WTC11 (cell line): ENCODE data around the gene NTN3. TPM values are rescaled to one million over a fixed set of nuclear protein-coding genes. Genes with fewer than 3 reads are reported as not detected.

Source experiments
- ATAC-seq: fragments of 200-7000 bp; cut with Tn5 transposase; 2 replicates; pipeline ENCODE4 v1.10.0; 2021; ENCODE audit warnings: mild to moderate bottlenecking, moderate library complexity
- CTCF ChIA-PET: fragments of 300-600 bp; sonication (Branson Sonifier 250); formaldehyde crosslinking; loops from one replicate; lab custom pipeline; 2021; ENCODE audit warnings: antibody characterized with exemption; lab: Charles Lee
- POLR2A ChIA-PET: fragments of 350-600 bp; sonication (Branson Sonifier 250); formaldehyde crosslinking; loops from one replicate; lab custom pipeline; 2021; ENCODE audit warnings: antibody characterized with exemption; lab: Charles Lee
- DNase-seq: peaks from one replicate; pipeline ENCODE4 v3.0.0; 2021; ENCODE audit warnings: low spot score
- H3K27ac Mint-ChIP-seq: 2 replicates; pipeline ENCODE4 v1.8.0; 2021; ENCODE audit warnings: mixed read lengths
- H3K27me3 Mint-ChIP-seq: 2 replicates; pipeline ENCODE4 v1.8.0; 2021; ENCODE audit warnings: low read depth, mild to moderate bottlenecking, moderate library complexity, mixed read lengths
- H3K36me3 Mint-ChIP-seq: 2 replicates; pipeline ENCODE4 v1.8.0; 2021; ENCODE audit warnings: mixed read lengths
- H3K4me1 Mint-ChIP-seq: 2 replicates; pipeline ENCODE4 v1.8.0; 2022; ENCODE audit warnings: mixed read lengths
- H3K4me3 Mint-ChIP-seq: 2 replicates; pipeline ENCODE4 v1.8.0; 2021; ENCODE audit warnings: mild to moderate bottlenecking, moderate library complexity, mixed read lengths
- H3K9me3 Mint-ChIP-seq: 2 replicates; pipeline ENCODE4 v1.8.0; 2021; ENCODE audit warnings: mixed read lengths
- AFF4 ChIP-seq: sonication (generic); formaldehyde crosslinking; IDR thresholded peaks from 2 replicates; pipeline ENCODE4 v1.8.1; 2023; ENCODE audit warnings: mild to moderate bottlenecking, missing genetic modification reagents, borderline replicate concordance
- AR ChIP-seq: fragments of 250-450 bp; sonication (Bioruptor Pico); IDR thresholded peaks from 2 replicates; pipeline ENCODE4 v1.9.0; 2021; ENCODE audit warnings: mild to moderate bottlenecking
- CBFB ChIP-seq: sonication (generic); formaldehyde crosslinking; IDR thresholded peaks from 2 replicates; pipeline ENCODE4 v1.8.1; 2022; ENCODE audit warnings: mild to moderate bottlenecking, low read depth, missing genetic modification reagents
- ESRRA ChIP-seq: sonication (generic); formaldehyde crosslinking; IDR thresholded peaks from 2 replicates; pipeline ENCODE4 v1.8.1; 2022; ENCODE audit warnings: mild to moderate bottlenecking, missing genetic modification reagents, borderline replicate concordance
- FOXP1 ChIP-seq: sonication (generic); formaldehyde crosslinking; IDR thresholded peaks from 2 replicates; pipeline ENCODE4 v1.8.0; 2022; ENCODE audit warnings: missing genetic modification reagents, mild to moderate bottlenecking, moderate library complexity, borderline replicate concordance
- FOXP4 ChIP-seq: sonication (generic); formaldehyde crosslinking; IDR thresholded peaks from 2 replicates; pipeline ENCODE4 v1.8.0; 2022; ENCODE audit warnings: mild to moderate bottlenecking, missing genetic modification reagents
- GRHL2 ChIP-seq: fragments of 250-450 bp; sonication (Bioruptor Pico); IDR thresholded peaks from 2 replicates; pipeline ENCODE4 v1.8.0; 2022; ENCODE audit warnings: mild to moderate bottlenecking, moderate library complexity; ENCODE audit not compliant: insufficient replicate concordance, severe bottlenecking
- NFYB ChIP-seq: sonication (generic); formaldehyde crosslinking; conservative IDR thresholded peaks from 2 replicates; pipeline ENCODE4 v1.8.0; 2022; ENCODE audit warnings: low read depth, missing genetic modification reagents
- SOX15 ChIP-seq: fragments of 250-450 bp; sonication (Bioruptor Pico); IDR thresholded peaks from 2 replicates; pipeline ENCODE4 v1.9.0; 2021; ENCODE audit warnings: mild to moderate bottlenecking
- SP1 ChIP-seq: sonication (generic); formaldehyde crosslinking; conservative IDR thresholded peaks from 2 replicates; pipeline ENCODE4 v1.8.1; 2022; ENCODE audit warnings: missing genetic modification reagents
- TEAD4 ChIP-seq: sonication (generic); formaldehyde crosslinking; IDR thresholded peaks from 2 replicates; pipeline ENCODE4 v1.8.0; 2022; ENCODE audit warnings: mild to moderate bottlenecking, missing genetic modification reagents
- ZNF281 ChIP-seq: sonication (generic); formaldehyde crosslinking; IDR thresholded peaks from 2 replicates; pipeline ENCODE4 v1.8.0; 2023; ENCODE audit warnings: mild to moderate bottlenecking, missing genetic modification reagents
- ZNF425 ChIP-seq: fragments of 250-450 bp; sonication (Bioruptor Pico); conservative IDR thresholded peaks from 2 replicates; pipeline ENCODE4 v1.9.0; 2021; ENCODE audit warnings: mild to moderate bottlenecking
- total RNA-seq: library from RNA; stranded (reverse); gene quantifications from 3 replicates; pipeline ENCODE4 v1.2.3, GENCODE V29; 2021
- TF ChIP-seq, protein P1 (sequence below): fragments of 250-450 bp; sonication (Bioruptor Pico); IDR thresholded peaks from 2 replicates; pipeline ENCODE4 v1.8.0; 2021; ENCODE audit warnings: mild to moderate bottlenecking
- TF ChIP-seq, protein P2 (sequence below): sonication (generic); formaldehyde crosslinking; IDR thresholded peaks from 2 replicates; pipeline ENCODE4 v1.8.1; 2023; ENCODE audit warnings: mild to moderate bottlenecking, missing genetic modification reagents
- TF ChIP-seq, protein P3 (sequence below): sonication (generic); formaldehyde crosslinking; IDR thresholded peaks from 2 replicates; pipeline ENCODE4 v1.8.1; 2022; ENCODE audit warnings: mild to moderate bottlenecking, missing genetic modification reagents, moderate library complexity, borderline replicate concordance

The NTN3 gene
- total RNA-seq, 1 experiment from 2014 or later = 0.92 TPM

- H3K9me3 Mint-ChIP-seq = no peaks in the 10 kb centered on the region
- TF ChIP-seq GRHL2 (CRISPR knock-in tag) = no peak
- no peak for TF ChIP-seq ZNF425 (CRISPR knock-in tag)
- TF ChIP-seq ESRRA (CRISPR knock-in tag) = no peak
- no peak for TF ChIP-seq NFYB
- TF ChIP-seq, protein P1, sequence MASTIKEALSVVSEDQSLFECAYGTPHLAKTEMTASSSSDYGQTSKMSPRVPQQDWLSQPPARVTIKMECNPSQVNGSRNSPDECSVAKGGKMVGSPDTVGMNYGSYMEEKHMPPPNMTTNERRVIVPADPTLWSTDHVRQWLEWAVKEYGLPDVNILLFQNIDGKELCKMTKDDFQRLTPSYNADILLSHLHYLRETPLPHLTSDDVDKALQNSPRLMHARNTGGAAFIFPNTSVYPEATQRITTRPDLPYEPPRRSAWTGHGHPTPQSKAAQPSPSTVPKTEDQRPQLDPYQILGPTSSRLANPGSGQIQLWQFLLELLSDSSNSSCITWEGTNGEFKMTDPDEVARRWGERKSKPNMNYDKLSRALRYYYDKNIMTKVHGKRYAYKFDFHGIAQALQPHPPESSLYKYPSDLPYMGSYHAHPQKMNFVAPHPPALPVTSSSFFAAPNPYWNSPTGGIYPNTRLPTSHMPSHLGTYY (CRISPR knock-in tag) = no peak
- TF ChIP-seq TEAD4 (CRISPR knock-in tag) = no peak
- no peak for TF ChIP-seq FOXP1 (CRISPR knock-in tag)
- TF ChIP-seq, protein P2, sequence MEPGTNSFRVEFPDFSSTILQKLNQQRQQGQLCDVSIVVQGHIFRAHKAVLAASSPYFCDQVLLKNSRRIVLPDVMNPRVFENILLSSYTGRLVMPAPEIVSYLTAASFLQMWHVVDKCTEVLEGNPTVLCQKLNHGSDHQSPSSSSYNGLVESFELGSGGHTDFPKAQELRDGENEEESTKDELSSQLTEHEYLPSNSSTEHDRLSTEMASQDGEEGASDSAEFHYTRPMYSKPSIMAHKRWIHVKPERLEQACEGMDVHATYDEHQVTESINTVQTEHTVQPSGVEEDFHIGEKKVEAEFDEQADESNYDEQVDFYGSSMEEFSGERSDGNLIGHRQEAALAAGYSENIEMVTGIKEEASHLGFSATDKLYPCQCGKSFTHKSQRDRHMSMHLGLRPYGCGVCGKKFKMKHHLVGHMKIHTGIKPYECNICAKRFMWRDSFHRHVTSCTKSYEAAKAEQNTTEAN = no peak
- TF ChIP-seq AR = no peak
- no peak for TF ChIP-seq AFF4 (CRISPR knock-in tag)
- no peak for TF ChIP-seq FOXP4 (CRISPR knock-in tag)
- TF ChIP-seq, protein P3, sequence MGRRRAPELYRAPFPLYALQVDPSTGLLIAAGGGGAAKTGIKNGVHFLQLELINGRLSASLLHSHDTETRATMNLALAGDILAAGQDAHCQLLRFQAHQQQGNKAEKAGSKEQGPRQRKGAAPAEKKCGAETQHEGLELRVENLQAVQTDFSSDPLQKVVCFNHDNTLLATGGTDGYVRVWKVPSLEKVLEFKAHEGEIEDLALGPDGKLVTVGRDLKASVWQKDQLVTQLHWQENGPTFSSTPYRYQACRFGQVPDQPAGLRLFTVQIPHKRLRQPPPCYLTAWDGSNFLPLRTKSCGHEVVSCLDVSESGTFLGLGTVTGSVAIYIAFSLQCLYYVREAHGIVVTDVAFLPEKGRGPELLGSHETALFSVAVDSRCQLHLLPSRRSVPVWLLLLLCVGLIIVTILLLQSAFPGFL (CRISPR knock-in tag) = no peak
- no peak for TF ChIP-seq SP1
- TF ChIP-seq CBFB (CRISPR knock-in tag) = no peak
- TF ChIP-seq SOX15 (CRISPR knock-in tag) = no peak
- no peak for TF ChIP-seq ZNF281 (CRISPR knock-in tag)
- TF ChIP-seq, all 79 proteins: peak for 0
These were observed 33.9 kb upstream of the NTN3 start for GRCh38 chr16:2437032-2437790.

More at GRCh38 chr16:2437032-2437790, 33.9 kb upstream of the NTN3 start:
- Mint-ChIP-seq H3K4me3 (no peak overlapping the region), H3K4me1 (no peaks in the 10 kb centered on the region), H3K27ac (no peak overlapping the region), H3K36me3 (peaks cover 72% of the 10 kb centered on the region), H3K27me3 (no peaks in the 10 kb centered on the region)
- CTCF ChIA-PET = interaction anchor here (0.6 to 1.5 kb wide), 4 partner anchors 9 to 64 kb away, joined by 3 to 6 read pairs (median 6); no protein-coding TSS in a partner anchor
- no peak for ATAC-seq
- POLR2A ChIA-PET = interaction anchor here (0.5 kb wide), 1 partner anchor 38 kb away, joined by 3 read pairs; the partner anchor contains the start of gene TBC1D24
- DNase-seq = no peak
